Smooth muscle cell (in vitro differentiated cells): ENCODE data around the gene PUS3. TPM values are rescaled to one million over a fixed set of nuclear protein-coding genes. Genes with fewer than 3 reads are reported as not detected.

Experiments
- DNase-seq: peaks from one replicate; lab custom pipeline; 2025; ENCODE audit not compliant: unreplicated experiment; lab: John Stamatoyannopoulos, UW
- H2AFZ ChIP-seq: fragments of 200-600 bp; sonication (generic); 2 replicates; pipeline ENCODE4 v1.6.0; 2016; ENCODE audit warnings: antibody characterized with exemption, low read depth, mild to moderate bottlenecking
- H3F3A ChIP-seq: fragments of 200-600 bp; sonication (generic); 2 replicates; pipeline ENCODE4 v1.6.0; 2017; ENCODE audit warnings: antibody characterized with exemption, low read depth
- H3K27ac ChIP-seq: fragments of 200-600 bp; sonication (generic); 2 replicates; pipeline ENCODE4 v1.5.1; 2016; ENCODE audit warnings: low read depth, mild to moderate bottlenecking
- H3K27me3 ChIP-seq: fragments of 200-600 bp; sonication (generic); 2 replicates; pipeline ENCODE4 v1.6.1; 2016; ENCODE audit warnings: low read depth, mild to moderate bottlenecking
- H3K36me3 ChIP-seq: fragments of 200-600 bp; sonication (generic); 2 replicates; pipeline ENCODE4 v1.5.1; 2016; ENCODE audit warnings: low read depth
- H3K4me1 ChIP-seq: fragments of 200-600 bp; sonication (generic); 2 replicates; pipeline ENCODE4 v1.5.1; 2016; ENCODE audit warnings: low read depth
- H3K4me2 ChIP-seq: fragments of 200-600 bp; sonication (generic); 2 replicates; pipeline ENCODE4 v1.6.0; 2016; ENCODE audit warnings: mild to moderate bottlenecking
- H3K4me3 ChIP-seq: fragments of 200-600 bp; sonication (generic); 2 replicates; pipeline ENCODE4 v1.5.1; 2016; ENCODE audit warnings: mild to moderate bottlenecking
- H3K79me2 ChIP-seq: fragments of 200-600 bp; sonication (generic); 2 replicates; pipeline ENCODE4 v1.6.0; 2016; ENCODE audit warnings: low read depth, mild to moderate bottlenecking
- H3K9ac ChIP-seq: fragments of 200-600 bp; sonication (generic); 2 replicates; pipeline ENCODE4 v1.6.0; 2016; ENCODE audit warnings: low read depth
- H3K9me3 ChIP-seq: fragments of 200-600 bp; sonication (generic); replicated peaks from 2 replicates; pipeline ENCODE4 v1.5.1; 2016; ENCODE audit warnings: low read depth
- H4K20me1 ChIP-seq: fragments of 200-600 bp; sonication (generic); 2 replicates; pipeline ENCODE4 v1.6.0; 2016; ENCODE audit warnings: low read depth
- CTCF ChIP-seq: fragments of 200-600 bp; sonication (generic); IDR thresholded peaks from 2 replicates; pipeline ENCODE4 v1.5.1; 2017; ENCODE audit warnings: borderline replicate concordance, mild to moderate bottlenecking, antibody characterized with exemption; ENCODE audit not compliant: insufficient read depth, poor library complexity, severe bottlenecking
- polyA plus RNA-seq: library from polyadenylated mRNA; unstranded; fragments of >200 nt; fragmentation: Nextera tagmentation; extraction: Ambion mirVana; gene quantifications from 2 replicates; pipeline ENCODE4 v1.2.1, GENCODE V29; 2016
- total RNA-seq: library from RNA; depleted of rRNA; stranded (reverse); fragments of >200 nt; gene quantifications from 2 replicates; pipeline ENCODE4 v1.2.3, GENCODE V29; 2014

The PUS3 gene
- total and polyA plus RNA-seq, 2 experiments from 2014 or later: 12.2 to 20.3 TPM

GRCh38 chr11:125846188-125846587 is 56.8 kb downstream of the PUS3 start:
- Histone ChIP-seq H3K27ac (no peak overlapping the region), H3K9ac (no peak overlapping the region), H2AFZ (no peak overlapping the region), H3K27me3 (no peaks in the 10 kb centered on the region), H3K9me3 (no peaks in the 10 kb centered on the region), H3K4me3 (no peak overlapping the region), H3K79me2 (no peaks in the 10 kb centered on the region), H3K4me1 (no peaks in the 10 kb centered on the region), H3F3A (no peaks in the 10 kb centered on the region), H4K20me1 (no peaks in the 10 kb centered on the region), H3K4me2 (no peak overlapping the region), H3K36me3 (no peaks in the 10 kb centered on the region)
- DNase-seq: no peak
- TF ChIP-seq CTCF: no peak

Other genes starting within 250 kb of the PUS3 start
- not detected in 2 replicates for gene ACRV1, start 222.4 kb downstream of the PUS3 start, total RNA-seq
- 0.25 and 0.37 TPM in 2 replicates for gene ACRV1, start 222.4 kb downstream of the PUS3 start, polyA plus RNA-seq
- gene PATE1, start 156.9 kb downstream of the PUS3 start, total RNA-seq: not detected in 2 replicates
- not detected in 2 replicates for gene PATE1, start 156.9 kb downstream of the PUS3 start, polyA plus RNA-seq
- gene PATE2, start 124.4 kb downstream of the PUS3 start, total RNA-seq: not detected in 2 replicates
- 0.37 TPM in 1 of 2 replicates, not detected in the other for gene PATE2, start 124.4 kb downstream of the PUS3 start, polyA plus RNA-seq
- gene PATE3, start 115.1 kb downstream of the PUS3 start, total RNA-seq: not detected in 2 replicates
- gene PATE3, start 115.1 kb downstream of the PUS3 start, polyA plus RNA-seq: not detected in 2 replicates
- gene PATE4, start 69.9 kb downstream of the PUS3 start, total RNA-seq: not detected in 2 replicates
- not detected in 2 replicates for gene PATE4, start 69.9 kb downstream of the PUS3 start, polyA plus RNA-seq
- gene HYLS1, start 15.5 kb downstream of the PUS3 start, total RNA-seq: 2.3 and 6.4 TPM in 2 replicates
- 2.6 and 4.1 TPM in 2 replicates for gene HYLS1, start 15.5 kb downstream of the PUS3 start, polyA plus RNA-seq
- 0.09 TPM in 1 of 2 replicates, not detected in the other for gene DDX25, start 1.3 kb upstream of the PUS3 start, total RNA-seq
- gene DDX25, start 1.3 kb upstream of the PUS3 start, polyA plus RNA-seq: 0.12 TPM in 1 of 2 replicates, not detected in the other
- gene VSIG10L2, start 42.8 kb upstream of the PUS3 start, total RNA-seq: not detected in 2 replicates
- gene VSIG10L2, start 42.8 kb upstream of the PUS3 start, polyA plus RNA-seq: not detected in 2 replicates
- 14.8 and 21.1 TPM in 2 replicates for gene CDON, start 159.7 kb upstream of the PUS3 start, total RNA-seq
- gene CDON, start 159.7 kb upstream of the PUS3 start, polyA plus RNA-seq: 1.6 and 7.0 TPM in 2 replicates